Suppressor macrophage treated with lipopolysaccharide for 4 hours (primary cell): ENCODE data around the gene PARVA.
"Not testable (repeated sequence)": the region's sequence is repeated elsewhere in the genome, so short reads cannot be mapped to it uniquely, and the experiment has no call there.

Experiments used
- DNase-seq: peaks from one replicate; pipeline ENCODE4 v3.0.0-alpha.2; 2020

The PARVA gene

DNA sequence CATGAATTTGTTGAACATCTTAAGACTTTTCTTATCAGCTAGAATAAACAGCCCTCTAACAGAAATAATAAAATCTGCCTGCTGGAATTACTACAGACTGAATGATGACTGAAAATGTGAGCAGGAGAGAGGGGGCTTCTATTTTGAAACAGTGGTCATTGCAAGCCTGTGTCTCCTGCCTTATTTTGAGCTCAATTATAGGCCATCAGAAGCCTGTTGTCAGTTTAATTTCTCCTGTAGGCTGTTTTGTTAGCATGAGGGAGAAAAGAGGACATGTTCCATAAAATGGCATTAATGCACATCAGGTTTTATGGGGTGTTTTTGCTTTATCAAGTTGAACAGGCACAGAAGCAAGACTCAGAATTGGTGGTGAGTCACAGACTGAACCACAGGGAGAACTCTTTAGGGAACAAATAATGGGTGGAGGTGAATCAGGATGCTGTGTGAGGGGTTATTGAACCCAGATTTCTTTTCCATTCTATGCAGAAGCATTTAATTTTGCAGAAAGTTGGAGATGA is 129.1 kb downstream of the PARVA start:
- no peak for DNase-seq

DNA sequence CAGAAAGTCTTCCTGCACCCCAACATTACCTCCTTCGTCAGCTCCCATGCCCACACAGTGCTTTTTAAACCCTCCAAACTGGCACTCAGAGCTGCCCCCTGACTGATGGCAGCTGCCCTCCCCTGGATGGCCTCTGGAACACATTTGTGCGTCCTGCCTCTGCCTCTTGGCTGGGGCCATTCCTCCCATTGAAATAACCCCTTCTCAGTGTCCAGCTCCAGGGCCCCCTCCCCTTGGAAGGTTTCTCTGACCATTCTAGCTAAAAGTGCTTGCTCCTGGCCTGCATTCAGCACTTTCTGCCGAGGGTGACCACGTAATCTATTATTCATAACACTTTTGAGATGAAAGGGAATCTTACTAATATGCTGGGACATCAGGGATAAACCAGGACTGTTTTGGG is 130.0 kb downstream of the PARVA start:
- DNase-seq, result no peak

DNA sequence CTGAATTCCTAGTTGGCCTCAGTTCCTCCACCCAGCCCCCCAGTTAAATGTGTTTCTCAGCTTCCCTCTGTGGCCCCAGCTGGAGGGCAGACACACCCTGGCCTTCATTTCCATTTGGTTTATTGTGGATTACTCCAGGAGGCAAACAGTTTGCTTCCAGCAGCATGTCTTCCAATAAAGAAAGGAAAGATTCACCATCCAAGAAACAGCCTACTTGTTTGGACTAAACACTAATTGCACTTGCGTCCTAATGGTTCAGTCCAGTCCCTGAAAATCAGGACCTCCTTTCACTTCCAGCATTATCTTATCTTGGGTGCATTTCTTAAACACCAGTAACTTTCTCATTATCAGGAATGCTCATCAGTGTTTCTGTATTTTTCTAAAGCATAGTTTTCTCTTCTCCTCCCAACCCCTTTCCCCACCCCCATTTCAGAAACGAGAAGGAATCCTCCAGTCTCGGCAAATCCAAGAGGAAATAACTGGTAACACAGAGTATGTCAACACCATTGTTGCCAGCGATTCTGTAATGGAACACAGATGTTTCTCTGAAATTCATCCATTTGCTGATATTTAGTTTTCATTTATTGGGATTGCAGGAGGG is 130.9 kb downstream of the PARVA start:
- DNase-seq, result no peak

DNA sequence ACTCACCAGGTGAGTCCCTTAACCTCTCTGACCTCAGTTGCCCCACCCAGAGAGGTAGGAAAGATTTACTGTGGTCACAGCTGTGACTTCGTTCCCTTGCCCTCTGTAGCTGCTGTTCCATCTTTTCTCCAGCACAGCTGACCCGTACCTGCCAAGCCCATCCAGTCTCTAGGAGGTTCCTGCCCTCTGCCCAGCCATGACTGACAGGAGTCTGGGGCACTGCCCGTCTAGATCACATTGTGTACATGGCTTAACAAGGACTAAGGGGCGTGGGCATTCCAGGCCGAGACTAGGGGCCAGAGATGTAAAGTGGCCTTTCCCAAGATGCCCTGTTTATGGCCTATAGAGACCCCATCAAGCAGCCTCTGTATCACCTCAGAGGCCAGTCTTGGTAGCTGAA is 132.0 kb downstream of the PARVA start:
- DNase-seq, result no peak

DNA sequence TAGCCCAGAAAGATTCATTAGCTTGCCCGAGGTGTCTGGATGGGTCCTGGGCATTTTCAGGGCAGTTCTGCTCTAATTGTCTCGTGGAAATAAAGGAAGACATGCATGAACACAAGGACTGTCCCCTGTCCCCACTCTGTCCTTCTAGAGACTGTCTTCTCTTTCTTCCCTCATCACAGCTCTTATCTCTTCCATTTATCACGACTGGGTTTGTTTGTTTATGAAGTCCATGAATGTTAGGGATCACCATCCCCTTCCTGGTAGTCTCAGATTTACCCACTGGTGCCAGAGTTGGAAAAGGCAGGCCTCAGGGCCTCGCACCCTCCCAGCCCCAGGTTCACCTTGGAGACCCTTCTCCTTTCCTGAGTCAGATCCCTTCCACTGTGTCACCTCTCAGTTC is 134.8 kb downstream of the PARVA start:
- no peak for DNase-seq

DNA sequence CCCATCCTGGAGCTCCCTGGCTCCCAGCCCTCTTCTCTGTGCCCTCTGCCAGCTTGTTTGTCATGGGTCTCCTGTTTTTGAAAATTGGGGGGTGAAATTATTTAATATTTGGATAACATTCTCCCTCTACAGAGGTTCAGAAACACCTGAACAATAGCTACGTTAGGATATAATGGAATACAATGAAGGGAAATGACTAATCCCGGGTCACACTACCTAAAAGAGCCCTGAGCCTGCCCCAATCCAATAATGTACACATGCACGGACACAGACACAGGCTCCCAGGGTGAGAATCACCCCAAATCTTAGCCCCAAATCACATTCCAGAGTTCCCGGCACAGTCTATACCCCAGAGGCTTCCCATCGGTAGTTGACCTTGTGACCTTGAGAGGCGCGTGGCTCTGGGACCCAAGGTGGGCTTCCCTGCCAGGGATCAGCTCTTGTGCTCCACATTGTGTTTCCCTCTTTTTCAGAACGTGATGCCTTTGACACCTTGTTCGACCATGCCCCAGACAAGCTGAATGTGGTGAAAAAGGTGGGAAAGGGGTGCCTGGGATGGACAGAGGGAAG is 135.5 kb downstream of the PARVA start:
- DNase-seq, result no peak

DNA sequence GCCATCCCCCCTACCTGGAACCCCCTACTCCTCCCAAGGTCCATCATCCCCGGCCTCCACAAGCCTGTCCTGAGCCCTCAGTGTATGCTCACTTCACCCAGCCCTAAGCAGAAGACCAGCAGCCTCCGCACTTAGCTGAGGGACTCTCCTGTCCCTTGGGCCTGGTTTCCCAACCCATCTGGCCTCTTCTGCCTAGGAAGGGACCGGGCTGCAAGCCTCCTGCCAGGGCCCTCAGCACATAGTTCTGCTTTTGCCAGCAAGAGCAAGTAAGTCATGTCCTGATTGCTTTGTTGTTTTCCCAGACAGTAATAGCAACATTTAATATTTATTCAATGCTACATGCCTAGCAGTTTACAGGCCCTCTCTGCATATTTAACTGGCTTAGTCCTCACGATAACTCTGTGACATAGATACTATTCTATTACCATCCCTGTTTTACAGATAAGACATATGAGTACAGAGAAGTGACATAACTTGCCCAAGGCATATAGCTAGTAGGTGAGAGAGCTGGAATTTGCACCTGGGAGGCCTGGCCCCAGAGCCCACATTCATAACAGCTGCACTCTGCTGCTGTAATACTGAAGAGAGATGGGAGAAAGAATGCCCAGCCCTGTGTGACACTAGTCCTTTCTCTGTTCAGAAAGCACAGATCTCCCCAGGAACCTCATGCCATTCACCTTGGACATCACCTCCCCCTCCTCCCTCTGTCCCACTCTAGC is 139.2 kb downstream of the PARVA start:
- no peak for DNase-seq

DNA sequence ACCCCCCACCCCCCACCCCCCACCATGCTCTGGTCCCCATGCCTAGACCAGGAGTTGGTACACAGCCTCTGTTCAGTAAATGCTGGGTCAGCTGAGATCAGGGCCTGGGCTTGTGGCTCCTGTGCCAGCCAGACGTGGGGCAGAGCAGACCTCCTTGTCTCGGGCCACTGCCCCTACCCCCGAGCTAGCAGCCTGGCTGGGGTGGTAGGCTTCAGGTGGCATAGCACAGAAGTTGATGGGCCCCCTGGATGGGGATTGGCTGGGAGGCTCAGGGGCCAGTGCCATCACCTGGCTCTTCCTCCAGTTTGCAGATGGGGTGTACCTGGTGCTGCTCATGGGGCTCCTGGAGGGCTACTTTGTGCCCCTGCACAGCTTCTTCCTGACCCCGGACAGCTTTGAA is 139.9 kb downstream of the PARVA start:
- DNase-seq, result no peak

DNA sequence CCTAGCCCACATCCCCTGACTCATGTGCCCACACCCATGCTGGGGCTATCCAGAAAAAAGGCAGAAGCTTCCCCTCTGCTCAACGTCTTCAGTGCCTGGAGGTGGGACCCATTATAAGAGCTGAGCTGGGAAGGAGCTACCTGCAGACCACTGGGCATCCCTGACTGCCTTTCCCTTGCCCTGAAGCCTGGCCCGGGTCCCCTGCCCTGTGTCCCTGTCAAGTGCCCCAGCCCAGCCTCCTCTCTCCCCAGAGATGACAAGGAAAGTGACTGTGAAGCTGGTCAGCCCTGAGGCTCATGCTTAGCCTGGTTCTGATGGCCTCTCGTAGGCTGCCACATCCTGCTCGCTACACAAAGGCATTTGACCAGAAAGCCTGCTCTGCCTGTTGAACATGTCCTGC is 140.4 kb downstream of the PARVA start:
- no peak for DNase-seq

DNA sequence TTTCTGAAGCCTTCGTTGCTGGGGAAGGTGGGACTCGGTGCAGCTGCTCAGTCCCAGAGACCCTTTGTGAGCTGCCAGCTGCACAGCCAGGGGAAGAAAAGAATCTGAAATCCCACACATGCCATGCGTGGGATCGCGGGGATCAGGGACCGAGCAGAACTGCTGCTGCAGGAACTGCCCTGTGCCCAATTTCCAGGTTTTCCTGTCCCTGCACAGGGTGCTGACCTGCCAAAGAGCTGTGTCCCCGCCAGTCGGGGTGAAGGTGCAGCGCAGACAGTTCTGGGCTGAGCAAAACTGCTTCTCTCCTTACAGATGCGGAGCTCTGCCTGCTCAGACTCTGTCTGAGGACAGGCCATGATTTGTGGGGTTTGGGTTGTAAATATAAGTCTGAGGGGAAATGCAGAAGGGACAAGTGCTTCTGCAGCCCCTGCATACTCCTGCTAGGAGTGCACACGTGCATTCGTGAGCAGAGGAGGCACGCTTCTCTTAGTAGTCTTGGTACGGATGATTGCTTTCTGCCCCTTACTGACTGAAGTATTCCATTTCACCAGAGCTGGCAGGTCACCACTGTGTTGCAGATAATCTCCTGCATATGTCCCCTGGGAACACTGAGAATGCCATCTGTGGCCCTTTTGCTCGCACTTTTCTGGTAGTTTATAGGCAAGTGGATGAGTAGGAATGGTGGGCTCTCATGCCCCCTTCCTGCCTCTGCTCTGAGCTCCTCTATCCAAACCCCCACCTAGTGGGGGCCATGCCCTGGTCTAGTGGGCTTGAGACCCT is 141.4 kb downstream of the PARVA start:
- no peak for DNase-seq

DNA sequence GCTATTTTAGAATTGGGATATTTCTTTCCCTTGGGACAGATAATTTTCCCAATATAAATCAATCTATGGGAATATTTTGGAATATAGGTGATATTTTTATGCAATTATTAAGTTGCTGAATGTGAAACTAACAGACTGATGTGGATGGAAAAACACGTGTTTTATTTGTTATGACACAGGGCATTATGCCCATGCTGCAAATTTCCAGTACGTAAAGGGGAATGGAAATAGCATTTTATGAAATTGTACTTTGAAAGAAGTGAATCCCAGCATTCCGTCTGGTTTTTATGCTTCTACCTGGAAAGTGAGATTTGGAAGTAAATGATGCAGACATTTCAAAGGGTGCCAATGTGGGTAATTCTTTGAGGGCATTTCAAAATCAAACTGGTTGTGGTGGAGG is 142.7 kb downstream of the PARVA start:
- no peak for DNase-seq

DNA sequence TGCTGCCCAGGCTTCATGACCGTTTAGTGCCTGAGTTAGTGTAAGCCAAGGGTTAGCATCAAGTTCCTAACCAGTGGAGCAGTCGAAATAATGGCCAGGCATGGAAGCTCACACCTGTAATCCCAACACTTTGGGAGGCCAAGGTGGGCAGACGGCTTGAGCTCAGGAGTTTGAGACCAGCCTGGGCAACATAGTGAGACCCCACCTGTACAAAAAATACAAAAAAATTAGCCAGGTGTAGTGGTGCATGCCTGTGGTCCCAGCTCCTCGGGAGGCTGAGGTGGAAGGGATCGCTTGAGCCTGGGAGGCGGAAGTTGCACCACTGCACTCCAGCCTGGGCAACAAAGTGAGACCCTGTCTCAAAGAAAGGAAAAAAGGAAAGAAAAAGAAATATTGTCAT is 143.2 kb downstream of the PARVA start:
- DNase-seq, result not testable (repeated sequence)

DNA sequence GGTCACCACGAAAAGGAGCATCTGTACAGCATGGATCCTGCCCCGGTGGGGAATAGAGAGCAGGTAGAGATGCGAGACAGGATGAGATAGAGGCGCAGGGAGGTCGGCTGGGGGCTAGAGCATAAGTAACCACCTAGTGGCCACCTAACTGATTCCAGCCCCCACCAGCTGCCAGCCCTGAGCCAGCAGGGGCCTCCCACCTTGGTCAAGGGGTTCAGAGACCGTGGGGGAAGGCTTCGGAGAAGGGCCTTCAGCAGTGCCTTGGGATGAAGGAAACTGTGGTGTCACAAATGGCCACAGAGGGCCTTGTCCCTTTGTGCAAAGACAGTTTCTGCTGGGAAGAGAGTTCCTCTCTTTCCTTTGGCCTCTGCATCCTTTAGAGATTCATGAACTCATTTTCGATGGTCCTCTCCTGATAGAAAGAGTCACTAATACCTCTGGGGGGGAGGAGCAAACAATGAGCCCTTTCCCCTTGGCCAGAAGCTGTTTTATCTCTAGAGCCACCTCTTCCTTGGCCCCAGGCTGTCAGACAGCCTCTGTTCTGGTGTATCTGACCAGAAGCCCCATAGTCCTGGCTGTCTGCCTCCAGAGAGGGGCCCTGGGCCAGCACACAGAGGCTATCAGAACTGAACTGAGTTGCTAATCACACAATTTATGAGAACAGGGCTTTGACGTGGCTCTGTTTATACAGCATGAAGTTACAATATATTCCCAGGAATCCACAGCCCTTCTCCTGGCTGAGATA is 146.0 kb downstream of the PARVA start:
- no peak for DNase-seq

DNA sequence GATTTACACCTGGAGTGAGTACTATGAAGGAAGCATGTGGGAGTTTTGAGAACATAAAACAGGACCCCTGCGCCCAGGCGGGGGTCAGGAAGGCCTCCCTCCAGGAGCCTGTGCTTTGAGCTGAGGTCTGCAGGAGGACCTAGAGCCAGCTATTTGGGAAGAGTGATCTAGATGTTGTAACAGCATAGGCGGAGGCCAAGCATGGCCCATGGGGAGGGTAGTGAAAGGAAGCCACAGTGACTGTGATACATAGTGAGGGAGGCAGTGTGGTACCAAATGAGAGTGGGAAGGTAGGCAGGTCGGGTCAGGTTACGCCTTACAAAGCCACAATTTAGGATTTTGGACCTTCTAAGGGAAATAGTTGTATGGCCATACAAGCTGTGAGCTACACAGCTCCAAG is 147.5 kb downstream of the PARVA start:
- DNase-seq, result no peak

DNA sequence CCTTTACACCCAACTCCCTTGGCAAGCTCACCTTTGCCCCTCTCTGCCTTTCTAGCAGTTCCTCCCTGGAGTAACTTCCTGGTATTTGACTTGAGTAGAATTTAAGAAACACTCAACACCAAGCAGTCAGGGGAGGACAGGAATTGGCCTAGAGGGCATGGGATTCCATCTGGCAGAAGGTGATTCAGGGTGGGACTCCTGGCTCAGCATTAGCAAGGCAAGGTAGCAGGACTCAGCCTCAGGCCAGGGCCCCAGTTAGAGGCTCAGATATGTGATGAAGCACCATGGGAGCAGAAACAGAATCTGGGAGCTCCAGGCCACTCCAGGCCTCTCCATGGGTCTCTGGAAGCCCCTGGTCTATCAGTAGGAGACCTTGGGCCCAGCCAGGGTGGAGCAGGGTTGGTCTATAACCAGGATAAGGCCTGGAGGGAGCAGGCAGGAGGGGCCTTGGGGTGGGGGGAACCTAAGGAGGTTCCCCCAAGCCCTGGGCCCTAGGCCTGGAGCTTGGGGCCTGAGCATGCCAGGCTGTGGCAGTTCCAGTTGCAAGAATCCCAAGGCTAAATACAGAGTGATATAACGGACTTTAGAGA is 148.2 kb downstream of the PARVA start:
- no peak for DNase-seq

DNA sequence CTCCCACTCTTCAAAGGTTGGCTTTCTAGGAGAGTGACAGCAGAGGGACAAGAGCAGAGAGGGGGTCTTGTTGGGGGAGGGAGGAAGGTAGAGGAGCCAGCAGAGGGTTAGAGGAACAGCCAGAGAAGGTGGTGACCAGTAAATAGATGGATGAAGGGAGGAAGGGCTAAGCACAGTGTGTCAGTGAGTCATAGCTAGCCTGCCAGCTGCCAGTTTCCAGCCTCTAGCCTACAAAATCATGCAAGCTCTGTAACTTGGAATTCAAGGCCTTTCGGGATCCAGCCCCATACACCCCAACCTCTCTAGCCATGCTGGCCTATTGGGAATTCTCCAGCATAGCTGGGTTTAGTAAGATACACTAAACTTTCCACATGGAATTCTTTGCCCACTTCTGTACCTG is 149.4 kb downstream of the PARVA start:
- DNase-seq, result no peak

DNA sequence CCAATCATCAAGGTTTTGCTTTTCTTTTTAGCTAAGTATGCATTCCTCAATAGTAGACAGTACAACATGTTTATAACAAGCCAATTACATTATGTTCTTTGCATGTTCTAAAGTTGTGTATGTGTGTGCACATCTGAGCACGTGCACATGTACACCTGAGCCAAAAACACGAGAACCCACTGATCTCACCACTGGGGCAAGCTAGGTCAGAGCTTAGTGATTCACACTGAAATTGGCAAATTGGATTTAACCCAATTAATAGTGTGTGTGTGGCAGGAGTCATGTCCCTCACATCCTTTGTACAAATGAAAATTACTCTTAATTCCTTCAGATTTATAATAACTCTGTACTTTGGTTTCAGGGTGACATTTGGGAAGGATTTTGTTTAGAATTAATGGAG is 151.1 kb downstream of the PARVA start:
- no peak for DNase-seq

DNA sequence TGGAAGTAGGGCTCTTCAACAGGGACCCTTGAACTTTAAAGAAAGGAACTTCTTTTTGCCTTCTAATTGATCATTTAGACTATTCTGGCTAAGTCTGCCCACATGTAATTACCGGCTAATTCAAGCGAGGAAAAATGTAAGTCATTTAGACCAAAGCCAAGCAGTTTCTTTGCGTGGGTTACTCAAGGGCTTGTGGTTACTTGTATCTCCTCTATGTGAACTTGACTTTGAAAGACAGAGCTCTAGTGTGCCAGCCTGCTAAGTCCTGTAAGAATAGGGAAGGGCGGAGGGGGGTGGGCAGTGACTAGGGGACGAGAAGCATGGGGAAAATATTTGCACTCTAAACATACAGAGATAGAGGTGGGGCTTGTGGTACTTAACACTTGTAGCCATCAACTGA is 151.7 kb downstream of the PARVA start:
- DNase-seq, result no peak

DNA sequence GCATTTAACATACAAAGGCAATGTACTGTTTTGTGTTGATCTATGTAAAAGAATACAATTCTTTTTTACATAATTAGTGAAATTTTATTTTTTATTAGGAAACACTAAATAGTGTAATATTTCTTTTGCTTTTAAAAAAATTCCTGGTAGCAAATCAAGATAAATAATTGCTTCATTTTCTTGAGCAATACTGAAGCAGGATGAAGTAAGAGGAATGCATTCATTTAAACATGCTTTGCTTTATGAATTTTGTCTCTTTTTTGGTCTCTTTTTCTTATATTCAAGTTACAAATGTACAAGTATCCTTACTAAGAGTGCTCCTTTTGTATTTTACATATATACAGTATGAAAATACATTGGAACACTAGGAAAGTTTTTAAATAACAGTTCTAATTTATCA is 152.4 kb downstream of the PARVA start:
- no peak for DNase-seq

DNA sequence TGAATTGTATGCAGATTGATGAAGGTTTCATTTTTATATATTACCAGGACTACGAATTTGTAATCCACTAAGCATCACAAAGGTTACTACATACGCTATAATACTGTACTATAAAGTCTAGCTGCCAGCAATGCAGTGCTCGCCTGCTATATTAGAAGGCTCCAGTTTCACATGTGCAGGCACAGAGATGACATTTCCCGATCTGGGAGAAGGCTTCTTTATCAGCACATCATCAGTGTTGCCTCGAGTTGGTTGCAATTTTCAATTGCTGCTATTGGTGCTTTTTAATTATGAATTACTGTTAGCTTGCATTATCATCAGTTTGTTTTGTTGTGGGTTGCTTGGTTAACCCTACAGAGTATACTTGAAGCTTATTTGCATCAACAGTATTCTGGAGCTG is 153.6 kb downstream of the PARVA start:
- no peak for DNase-seq

DNA sequence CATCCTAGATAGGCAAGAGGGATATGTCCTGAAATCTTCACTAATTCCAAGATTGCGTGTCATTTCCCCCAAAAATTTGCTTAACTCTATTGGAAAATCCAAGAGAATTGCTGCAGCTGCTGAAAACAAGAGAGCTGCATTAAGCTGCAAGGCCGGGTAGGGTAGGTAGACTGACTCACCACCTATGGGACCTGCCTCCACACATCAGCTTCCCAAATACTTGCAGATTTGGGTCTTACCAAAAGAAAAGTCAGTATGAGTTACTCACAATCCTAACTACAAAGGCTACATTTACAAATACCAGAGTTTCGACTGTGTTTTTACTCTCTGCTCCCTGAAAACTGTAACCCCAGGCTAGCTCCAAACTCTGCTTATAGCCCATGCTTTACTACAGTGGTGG is 154.3 kb downstream of the PARVA start:
- no peak for DNase-seq

DNA sequence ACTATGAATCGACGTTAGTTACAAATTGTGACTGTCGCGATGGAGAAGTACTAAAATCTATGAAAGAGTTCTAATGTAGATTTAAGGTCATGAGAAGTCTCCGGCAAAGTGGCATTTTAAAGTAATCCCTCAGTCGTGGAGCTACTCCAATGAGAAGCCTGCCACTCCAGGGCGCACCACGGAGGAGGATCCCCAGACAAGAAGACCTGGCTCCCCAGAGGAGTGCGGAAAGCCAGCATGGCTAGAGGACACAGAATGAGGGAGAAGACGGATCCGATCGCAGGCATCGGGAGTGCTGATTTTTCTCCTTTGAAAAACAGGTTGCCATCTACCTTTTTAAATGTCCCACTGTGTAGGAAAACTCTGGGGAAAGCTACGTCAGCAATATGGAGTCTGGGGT is 155.2 kb downstream of the PARVA start:
- no peak for DNase-seq

DNA sequence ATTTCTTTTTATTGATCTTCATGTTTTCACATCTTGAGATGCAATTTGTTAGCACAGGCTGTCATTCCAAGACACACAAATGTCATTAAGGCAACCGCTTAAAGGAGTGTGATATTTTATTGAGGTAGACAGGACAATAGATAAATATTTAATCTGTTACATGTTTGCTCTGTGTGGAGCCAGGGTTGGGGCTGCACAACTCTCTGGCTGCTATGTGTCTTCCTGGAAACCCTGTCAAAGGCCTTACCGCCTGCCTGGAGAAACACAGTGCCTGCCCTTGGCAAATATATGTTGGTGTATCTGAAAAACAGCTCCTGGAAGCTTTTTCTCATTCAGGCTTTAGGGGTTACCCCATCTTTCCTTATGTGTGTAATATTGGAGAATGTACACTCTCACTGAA is 157.2 kb downstream of the PARVA start:
- DNase-seq, result no peak
